ENCODE data around the gene SAT1.

- no peak for TF ChIP-seq REST (IDR thresholded peaks at IDR 0.05; ENCODE audit: insufficient replicate concordance, low read depth)
- TF ChIP-seq CTCF (IDR thresholded peaks at IDR 0.05; ENCODE audit: insufficient read depth, low read length): no peak
- no peak for TF ChIP-seq POLR2AphosphoS5 (IDR thresholded peaks at IDR 0.05; ENCODE audit: low read depth)
These were observed 9.3 kb upstream of the SAT1 start for GRCh38 chrX:23773601-23774175.
